Mesendoderm (in vitro differentiated cells): ENCODE data around the gene COPS9.

Source experiments
- DNase-seq: peaks from one replicate; pipeline ENCODE4 v3.0.0; 2013
- H2AK5ac ChIP-seq: 2 replicates; pipeline ENCODE4 v1.6.1; 2013; ENCODE audit warnings: low read length, inconsistent platforms
- H2BK120ac ChIP-seq: 2 replicates; pipeline ENCODE4 v1.6.1; 2013; ENCODE audit warnings: low read depth, mild to moderate bottlenecking, low read length, moderate library complexity, mixed read lengths
- H2BK15ac ChIP-seq: replicated peaks from 2 replicates; pipeline ENCODE4 v1.6.1; 2013; ENCODE audit warnings: low read depth, mild to moderate bottlenecking, moderate library complexity
- H2BK5ac ChIP-seq: 2 replicates; pipeline ENCODE4 v1.6.1; 2013; ENCODE audit warnings: low read length, inconsistent platforms
- H3K18ac ChIP-seq: 2 replicates; pipeline ENCODE4 v1.6.1; 2013; ENCODE audit warnings: mild to moderate bottlenecking, low read length, mixed read lengths
- H3K23ac ChIP-seq: one replicate; pipeline ENCODE4 v1.6.1; 2013; ENCODE audit warnings: low read length
- H3K27ac ChIP-seq: 2 replicates; pipeline ENCODE4 v1.5.1; 2013; ENCODE audit warnings: low read depth, mild to moderate bottlenecking, inconsistent platforms, low read length, moderate library complexity
- H3K27me3 ChIP-seq: 2 replicates; pipeline ENCODE4 v1.6.1; 2013; ENCODE audit warnings: low read length, control low read depth, mild to moderate bottlenecking, inconsistent platforms; ENCODE audit not compliant: insufficient read depth, poor library complexity
- H3K36me3 ChIP-seq: 2 replicates; pipeline ENCODE4 v1.6.1; 2013; ENCODE audit warnings: low read length, inconsistent platforms; ENCODE audit not compliant: control insufficient read depth, insufficient read depth
- H3K4ac ChIP-seq: one replicate; pipeline ENCODE4 v1.6.1; 2013; ENCODE audit warnings: low read depth, mild to moderate bottlenecking, low read length, moderate library complexity
- H3K4me1 ChIP-seq: 2 replicates; pipeline ENCODE4 v1.6.1; 2013; ENCODE audit warnings: low read depth, low read length, inconsistent platforms; ENCODE audit not compliant: control insufficient read depth
- H3K4me2 ChIP-seq: 2 replicates; pipeline ENCODE4 v1.6.1; 2013; ENCODE audit warnings: low read length
- H3K4me3 ChIP-seq: 2 replicates; pipeline ENCODE4 v1.5.1; 2013; ENCODE audit warnings: mild to moderate bottlenecking, low read length
- H3K56ac ChIP-seq: one replicate; pipeline ENCODE4 v1.6.1; 2013; ENCODE audit warnings: low read length
- H3K79me1 ChIP-seq: 2 replicates; pipeline ENCODE4 v1.6.1; 2013; ENCODE audit warnings: low read length, inconsistent platforms
- H3K79me2 ChIP-seq: 2 replicates; pipeline ENCODE4 v1.6.1; 2013; ENCODE audit warnings: mild to moderate bottlenecking, low read length; ENCODE audit not compliant: control insufficient read depth, insufficient read depth
- H3K9ac ChIP-seq: 2 replicates; pipeline ENCODE4 v1.6.1; 2013; ENCODE audit warnings: low read length, inconsistent platforms
- H4K5ac ChIP-seq: one replicate; pipeline ENCODE4 v1.6.1; 2013; ENCODE audit warnings: low read length
- H4K8ac ChIP-seq: one replicate; pipeline ENCODE4 v1.6.1; 2013; ENCODE audit warnings: low read depth, mild to moderate bottlenecking, control low read depth, low read length, moderate library complexity
- WGBS: extraction: QIAGEN DNeasy Blood & Tissue Kit; methylation state at CpG from one replicate; pipeline ENCODE4 v1.1.7; 2013; ENCODE audit warnings: low lambda C conversion rate, missing lambda C conversion rate; ENCODE audit not compliant: insufficient coverage; ENCODE audit errors: extremely low coverage; 5-methylcytosine and 5-hydroxymethylcytosine counted together

The COPS9 gene

DNA sequence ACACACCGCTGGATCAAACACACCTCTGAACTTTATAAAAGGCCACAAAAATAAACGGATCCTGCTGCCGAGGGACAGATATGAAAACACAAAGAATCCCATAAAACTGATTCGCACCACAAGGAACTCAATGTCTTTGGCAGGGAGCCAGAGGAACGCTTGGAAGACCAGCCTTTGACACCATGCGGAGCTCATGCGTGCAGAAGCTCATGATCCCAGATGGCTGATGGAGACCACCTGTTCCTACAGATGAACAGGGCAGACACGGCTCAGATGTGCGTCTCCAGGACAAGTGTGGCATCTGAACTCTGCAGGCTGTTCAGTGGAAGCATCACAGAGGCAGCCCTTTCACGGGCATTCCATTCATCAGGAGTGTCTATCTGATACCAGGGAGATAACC is 24.9 kb downstream of the COPS9 start:
- H3K27ac ChIP-seq: no peak overlapping the region
- WGBS: no CpG with 5 or more reads among the region's 10 CpGs
- H2BK120ac ChIP-seq: no peak overlapping the region
- no peaks in the 10 kb centered on the region for H3K27me3 ChIP-seq
- no peak overlapping the region for H3K18ac ChIP-seq
- H2BK5ac ChIP-seq: no peak overlapping the region
- H4K8ac ChIP-seq: no peak overlapping the region
- no peak overlapping the region for H3K23ac ChIP-seq
- no peak overlapping the region for H3K4me3 ChIP-seq
- H2BK15ac ChIP-seq: no peak overlapping the region
- no peaks in the 10 kb centered on the region for H3K79me2 ChIP-seq
- no peak for DNase-seq
- H3K9ac ChIP-seq: no peak overlapping the region
- no peaks in the 10 kb centered on the region for H3K36me3 ChIP-seq
- H3K79me1 ChIP-seq: no peaks in the 10 kb centered on the region
- no peaks in the 10 kb centered on the region for H3K4me1 ChIP-seq
- H4K5ac ChIP-seq: no peak overlapping the region
- H2AK5ac ChIP-seq: no peak overlapping the region
- H3K56ac ChIP-seq: no peak overlapping the region
- no peak overlapping the region for H3K4ac ChIP-seq
- H3K4me2 ChIP-seq: no peak overlapping the region

- Histone ChIP-seq H2BK120ac (no peak overlapping the region), H4K5ac (no peak overlapping the region), H3K9ac (no peak overlapping the region), H2BK5ac (no peak overlapping the region), H3K23ac (no peak overlapping the region), H3K27ac (no peak overlapping the region), H3K79me1 (no peaks in the 10 kb centered on the region), H2BK15ac (no peak overlapping the region), H3K4me3 (no peak overlapping the region), H3K56ac (no peak overlapping the region), H3K18ac (no peak overlapping the region), H3K4me1 (no peaks in the 10 kb centered on the region), H3K36me3 (no peaks in the 10 kb centered on the region), H4K8ac (no peak overlapping the region), H3K27me3 (no peaks in the 10 kb centered on the region), H2AK5ac (no peak overlapping the region), H3K79me2 (no peaks in the 10 kb centered on the region), H3K4ac (no peak overlapping the region), H3K4me2 (no peak overlapping the region)
- no CpG with 5 or more reads among the region's 11 CpGs for WGBS
- DNase-seq: no peak
Observed at GRCh38 chr2:240109386-240109785, 26.7 kb downstream of the COPS9 start.

DNA sequence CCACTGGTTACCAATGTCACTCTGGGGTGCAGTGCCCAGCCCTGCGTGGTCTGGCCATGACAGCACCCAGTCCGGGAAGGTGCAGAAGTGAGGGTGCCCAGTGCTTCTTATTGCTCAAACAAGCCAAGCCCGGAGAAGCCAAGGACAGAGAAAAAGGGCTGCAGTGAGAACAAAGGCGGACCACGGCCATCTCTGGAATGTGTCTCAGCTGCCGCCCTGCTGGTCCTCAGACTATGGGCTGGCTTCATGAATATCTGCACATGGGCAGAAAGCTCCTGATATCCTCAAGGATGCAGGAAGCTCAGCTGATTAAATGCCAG is 28.7 kb downstream of the COPS9 start:
- Histone ChIP-seq H2BK5ac (no peak overlapping the region), H3K9ac (no peak overlapping the region), H2BK15ac (no peak overlapping the region), H3K23ac (no peak overlapping the region), H3K4me1 (no peaks in the 10 kb centered on the region), H2AK5ac (no peak overlapping the region), H4K8ac (no peak overlapping the region), H4K5ac (no peak overlapping the region), H2BK120ac (no peak overlapping the region), H3K79me2 (no peaks in the 10 kb centered on the region), H3K27ac (no peak overlapping the region), H3K4ac (no peak overlapping the region), H3K18ac (no peak overlapping the region), H3K79me1 (no peaks in the 10 kb centered on the region), H3K36me3 (no peaks in the 10 kb centered on the region), H3K56ac (no peak overlapping the region), H3K4me2 (no peak overlapping the region), H3K4me3 (no peak overlapping the region), H3K27me3 (no peaks in the 10 kb centered on the region)
- WGBS: no CpG with 5 or more reads among the region's 6 CpGs
- DNase-seq: no peak

- Histone ChIP-seq H3K4me3 (no peak overlapping the region), H3K9ac (no peak overlapping the region), H3K23ac (no peak overlapping the region), H3K27ac (no peak overlapping the region), H3K79me2 (no peaks in the 10 kb centered on the region), H2AK5ac (no peak overlapping the region), H3K27me3 (no peaks in the 10 kb centered on the region), H3K56ac (no peak overlapping the region), H2BK5ac (no peak overlapping the region), H4K8ac (no peak overlapping the region), H3K18ac (no peak overlapping the region), H2BK120ac (no peak overlapping the region), H2BK15ac (no peak overlapping the region), H3K79me1 (no peaks in the 10 kb centered on the region), H3K4me2 (no peak overlapping the region), H4K5ac (no peak overlapping the region), H3K36me3 (no peaks in the 10 kb centered on the region), H3K4me1 (no peaks in the 10 kb centered on the region), H3K4ac (no peak overlapping the region)
- DNase-seq: no peak
- WGBS: no CpG with 5 or more reads among the region's 17 CpGs
Observed at GRCh38 chr2:240106765-240107476, 29.2 kb downstream of the COPS9 start.

GRCh38 chr2:240105982-240106381 is 30.1 kb downstream of the COPS9 start:
- no peaks in the 10 kb centered on the region for H3K36me3 ChIP-seq
- no peak overlapping the region for H3K56ac ChIP-seq
- no peak overlapping the region for H3K4me3 ChIP-seq
- DNase-seq: no peak
- no CpG with 5 or more reads among the region's 11 CpGs for WGBS
- no peaks in the 10 kb centered on the region for H3K79me1 ChIP-seq
- H4K5ac ChIP-seq: no peak overlapping the region
- H3K23ac ChIP-seq: no peak overlapping the region
- H3K79me2 ChIP-seq: no peaks in the 10 kb centered on the region
- no peak overlapping the region for H2BK120ac ChIP-seq
- H3K4me1 ChIP-seq: no peaks in the 10 kb centered on the region
- H4K8ac ChIP-seq: no peak overlapping the region
- H3K9ac ChIP-seq: no peak overlapping the region
- no peak overlapping the region for H3K18ac ChIP-seq
- no peak overlapping the region for H2BK5ac ChIP-seq
- no peak overlapping the region for H2AK5ac ChIP-seq
- no peaks in the 10 kb centered on the region for H3K27me3 ChIP-seq
- H3K27ac ChIP-seq: no peak overlapping the region
- H2BK15ac ChIP-seq: no peak overlapping the region
- no peak overlapping the region for H3K4ac ChIP-seq
- H3K4me2 ChIP-seq: no peak overlapping the region

- H4K8ac ChIP-seq: no peak overlapping the region
- WGBS: no CpG with 5 or more reads among the region's 4 CpGs
Observed at GRCh38 chr2:240103136-240103535, 33.0 kb downstream of the COPS9 start.

More at GRCh38 chr2:240103136-240103535, 33.0 kb downstream of the COPS9 start:
- no peak overlapping the region for H4K5ac ChIP-seq
- no peak overlapping the region for H2AK5ac ChIP-seq
- no peak overlapping the region for H2BK5ac ChIP-seq
- no peak overlapping the region for H2BK120ac ChIP-seq
- no peak overlapping the region for H3K56ac ChIP-seq
- no peak overlapping the region for H3K9ac ChIP-seq
- DNase-seq: no peak
- no peak overlapping the region for H3K4me2 ChIP-seq
- H3K18ac ChIP-seq: no peak overlapping the region
- no peaks in the 10 kb centered on the region for H3K27me3 ChIP-seq
- no peaks in the 10 kb centered on the region for H3K4me1 ChIP-seq
- H3K27ac ChIP-seq: no peak overlapping the region
- H3K4ac ChIP-seq: no peak overlapping the region
- no peaks in the 10 kb centered on the region for H3K36me3 ChIP-seq
- H3K79me1 ChIP-seq: no peaks in the 10 kb centered on the region
- no peak overlapping the region for H2BK15ac ChIP-seq
- H3K79me2 ChIP-seq: no peaks in the 10 kb centered on the region
- H3K23ac ChIP-seq: no peak overlapping the region
- H3K4me3 ChIP-seq: no peak overlapping the region
